ENCODE results near the gene ANGPTL3. TPM values are rescaled to one million over a fixed set of nuclear protein-coding genes. Genes with fewer than 3 reads are reported as not detected.

ANGPTL3 gene
- total RNA-seq (2013; cell fraction: nucleolus; rRNA removed): not detected in 2 replicates
- total RNA-seq (2014; rRNA removed) (not detected in 2 replicates), total RNA-seq (2014; rRNA removed; fragmentation: Illumina TruSeq; extraction: Trizol) (not detected in 2 replicates), total RNA-seq (2021) (0.15 TPM in 1 of 2 replicates, not detected in the other), polyA plus RNA-seq (2011; rRNA removed) (not detected in 2 replicates), polyA plus RNA-seq (2014; fragmentation: Illumina TruSeq; extraction: Trizol) (not detected in 2 replicates), polyA plus RNA-seq (2014; fragmentation: Nextera tagmentation; extraction: Ambion mirVana) (under 1 TPM in 1 of 2 experiments, not detected in 1; 0.05 TPM), polyA plus RNA-seq (2014; rRNA removed) (not detected in 2 replicates), polyA plus RNA-seq (2016; fragmentation: Nextera tagmentation; extraction: Ambion mirVana) (under 1 TPM in 1 of 2 experiments, not detected in 1; 0.07 TPM), polyA minus RNA-seq (2011; rRNA and poly(A)+ RNA removed) (not detected in 2 replicates), Bru-seq, nascent RNA (not detected), BruChase-seq, experiment 1, labeled RNA remaining after a 6-hour chase (not detected), BruChase-seq, experiment 2, labeled RNA remaining after a 2-hour chase (not detected)
- polyA plus RNA-seq (2011; ENCODE audit: low read depth): not detected
- polyA plus RNA-seq (2011; cell fraction: cytosol; rRNA removed): not detected in 2 replicates
- polyA plus RNA-seq (2011; cell fraction: nucleus; rRNA removed): not detected in 2 replicates
- not detected in 2 replicates for polyA plus RNA-seq (2012)
- not detected in 2 replicates for polyA minus RNA-seq (2011; cell fraction: cytosol; rRNA and poly(A)+ RNA removed)
- not detected in 2 replicates for polyA minus RNA-seq (2011; cell fraction: nucleus; rRNA and poly(A)+ RNA removed)
- long read RNA-seq, experiment 1: 0 reads
- long read RNA-seq, experiment 2: 0 reads

- Histone ChIP-seq H4K20me1 (ENCODE audit: control insufficient read depth, insufficient read depth) (no peaks in the 10 kb centered on the region), H3K4me2 (ENCODE audit: control insufficient read depth, insufficient read depth) (no peak within 1 kb of the TSS), H3K9me3 (replicated peaks; ENCODE audit: control insufficient read depth, insufficient read depth, low read length) (no peaks in the 10 kb centered on the region), H3K27ac (ENCODE audit: control insufficient read depth, insufficient read depth) (no peak within 1 kb of the TSS), H3K9ac (ENCODE audit: control insufficient read depth, insufficient read depth, low read length) (no peak within 1 kb of the TSS), H3K4me1 (ENCODE audit: control insufficient read depth, insufficient read depth, low read length) (no peaks in the 10 kb centered on the region), H3K79me2 (ENCODE audit: control insufficient read depth, insufficient read depth, low read length) (no peaks in the 10 kb centered on the region), H3K36me3 (ENCODE audit: control insufficient read depth in 2 of 2, insufficient read depth in 2 of 2, low read length in 1 of 2) (no peaks in the 10 kb centered on the region), H3K27me3 (replicated peaks in 1 of 2; ENCODE audit: control insufficient read depth in 2 of 2, insufficient read depth in 2 of 2, low read length in 1 of 2) (no peaks in the 10 kb centered on the region), H2AFZ (ENCODE audit: control insufficient read depth, low read depth, low read length) (no peak within 1 kb of the TSS), H3K4me3 (no peak within 1 kb of the TSS)
- DNase-seq (ENCODE audit: low read depth, low spot score) (no peak), FAIRE-seq (no peak), ATAC-seq (no peak)
- no peak for TF ChIP-seq RELB (IDR thresholded peaks at IDR 0.05; ENCODE audit: low read depth)
- no peak for TF ChIP-seq EGR1 (IDR thresholded peaks at IDR 0.05; ENCODE audit: borderline replicate concordance in 1 of 2, low read depth in 2 of 2, low read length in 2 of 2)
- TF ChIP-seq SMAD5 (IDR thresholded peaks at IDR 0.05; ENCODE audit: low read depth): no peak
- no peak for TF ChIP-seq MLLT1 (IDR thresholded peaks at IDR 0.05)
- intact Hi-C loops (cut with micrococcal nuclease; ENCODE audit: unreplicated experiment) (no loop called here), in situ Hi-C loops (cut with MboI) (no loop called here)
- WGBS (ENCODE audit: insufficient coverage, insufficient replicate concordance, low lambda C conversion rate, missing lambda C conversion rate): 39% methylated on average over 3 of the region's 3 CpGs
- SMC1A ChIA-PET (ENCODE audit: uncharacterized antibody, unreplicated experiment): interaction anchor here (1.0 kb wide), 1 partner anchor 16 kb away, joined by 3 read pairs; no protein-coding TSS in a partner anchor
- BruUV-seq (replicated peaks): no TSS peak
- RAD21 ChIA-PET (ENCODE audit: unreplicated experiment): no interaction called here
- POLR2A ChIA-PET: interaction anchor here (0.8 kb wide), 1 partner anchor 16 kb away, joined by 3 read pairs; no protein-coding TSS in a partner anchor
- CTCF ChIA-PET: no interaction called here
These were observed at the start of gene ANGPTL3 for GRCh38 chr1:62597281-62597680. ANGPTL3 (plus strand) TSS chr1:62597520; CDS start chr1:62597567, 47 bp downstream.

All from GM12878 (cell line).